GM21526 (cell line): ENCODE results near the gene KDM4B.

Experiments
- ATAC-seq: cut with Tn5 transposase; IDR thresholded peaks from one replicate; pipeline ENCODE4 v1.9.1; 2021; ENCODE audit warnings: moderate library complexity; ENCODE audit not compliant: unreplicated experiment, low FRiP score

The KDM4B gene

GRCh38 chr19:5030822-5031221 is 61.9 kb downstream of the KDM4B start:
- no peak for ATAC-seq

- ATAC-seq, result no peak
Observed at GRCh38 chr19:5031231-5032100, 62.6 kb downstream of the KDM4B start.

GRCh38 chr19:5032101-5032967 is 63.4 kb downstream of the KDM4B start:
- ATAC-seq, result no peak

- no peak for ATAC-seq
Observed at GRCh38 chr19:5035105-5035761, 66.3 kb downstream of the KDM4B start.

GRCh38 chr19:5035793-5036697 is 67.1 kb downstream of the KDM4B start:
- no peak for ATAC-seq

- ATAC-seq, result no peak
Observed at GRCh38 chr19:5036698-5037563, 68.0 kb downstream of the KDM4B start.

- ATAC-seq, result no peak
Observed at GRCh38 chr19:5037936-5038335, 69.0 kb downstream of the KDM4B start.

- ATAC-seq, result no peak
Observed at GRCh38 chr19:5038631-5039271, 69.8 kb downstream of the KDM4B start.

GRCh38 chr19:5039642-5040543 is 71.0 kb downstream of the KDM4B start:
- no peak for ATAC-seq

- no peak for ATAC-seq
Observed at GRCh38 chr19:5040544-5041167, 71.7 kb downstream of the KDM4B start.

GRCh38 chr19:5041168-5041912 is 72.4 kb downstream of the KDM4B start:
- no peak for ATAC-seq

GRCh38 chr19:5041913-5042187 is 72.9 kb downstream of the KDM4B start:
- no peak for ATAC-seq

- ATAC-seq, result no peak
Observed at GRCh38 chr19:5042556-5042955, 73.6 kb downstream of the KDM4B start.

GRCh38 chr19:5045029-5045428 is 76.1 kb downstream of the KDM4B start:
- ATAC-seq, result no peak

- ATAC-seq, result no peak
Observed at GRCh38 chr19:5045956-5046338, 77.0 kb downstream of the KDM4B start.

GRCh38 chr19:5046339-5047039 is 77.6 kb downstream of the KDM4B start:
- ATAC-seq, result no peak
